ENCODE data around the gene UNC79.

Gene UNC79

DNA sequence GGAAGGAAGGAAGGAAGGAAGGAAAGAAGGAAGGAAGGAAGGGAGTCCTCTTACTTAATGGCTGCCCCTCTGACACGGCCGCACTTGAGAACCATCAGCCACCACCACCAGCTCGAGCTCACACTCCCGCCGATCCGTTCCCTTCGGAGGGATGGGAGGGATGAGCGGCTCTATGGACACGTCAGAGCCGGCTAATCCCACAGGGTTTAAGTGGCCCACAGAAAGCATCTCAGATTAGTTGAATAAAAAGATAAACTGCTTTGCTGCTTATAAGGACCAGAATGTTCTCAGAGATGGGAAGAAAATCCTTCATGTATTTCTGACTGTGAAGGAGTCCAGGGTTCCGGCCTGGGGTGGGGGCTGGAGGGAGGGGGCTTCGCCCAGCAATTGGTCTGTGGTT is 326.5 kb downstream of the UNC79 start:
- DNase-seq = no peak

All from COR-L47 (cell line).